Jurkat, Clone E6-1 (cell line): ENCODE measurements around the gene SPOP.
"Not testable (repeated sequence)": the region's sequence is repeated elsewhere in the genome, so short reads cannot be mapped to it uniquely, and the experiment has no call there.

Experiments
- DNase-seq: peaks from one replicate; pipeline ENCODE4 v3.0.0-alpha.2; 2011; ENCODE audit warnings: low read depth, low spot score
- H3K4me3 ChIP-seq: 2 replicates; pipeline ENCODE4 v1.5.1; 2011; ENCODE audit warnings: mild to moderate bottlenecking, low read length, control low read depth, moderate library complexity

The SPOP gene

GRCh38 chr17:49698005-49698404, 20.1 kb upstream of the SPOP start:
- DNase-seq: no peak

GRCh38 chr17:49696233-49696761, 18.4 kb upstream of the SPOP start:
- peak; percentile 48 for DNase-seq
- H3K4me3 ChIP-seq: no peak overlapping the region

More at GRCh38 chr17:49698005-49698404, 20.1 kb upstream of the SPOP start:
- H3K4me3 ChIP-seq: no peak overlapping the region

GRCh38 chr17:49695698-49696232, 17.9 kb upstream of the SPOP start:
- DNase-seq: no peak
- H3K4me3 ChIP-seq: no peak overlapping the region

- peak; percentile 48 for DNase-seq
- H3K4me3 ChIP-seq: no peak overlapping the region
These were observed 17.2 kb upstream of the SPOP start for GRCh38 chr17:49694847-49695697.

GRCh38 chr17:49692751-49693150, 14.9 kb upstream of the SPOP start:
- H3K4me3 ChIP-seq: no peak overlapping the region
- no peak for DNase-seq

GRCh38 chr17:49691677-49692191, 13.8 kb upstream of the SPOP start:
- no peak overlapping the region for H3K4me3 ChIP-seq
- DNase-seq: no peak

GRCh38 chr17:49691086-49691676, 13.3 kb upstream of the SPOP start:
- no peak overlapping the region for H3K4me3 ChIP-seq
- DNase-seq: no peak

GRCh38 chr17:49690256-49690655, 12.4 kb upstream of the SPOP start:
- no peak overlapping the region for H3K4me3 ChIP-seq
- no peak for DNase-seq

GRCh38 chr17:49688848-49689247, 11.0 kb upstream of the SPOP start:
- no peak for DNase-seq
- no peak overlapping the region for H3K4me3 ChIP-seq

GRCh38 chr17:49687878-49688491, 10.1 kb upstream of the SPOP start:
- peak overlapping the region; percentile 6; the same call in 1 of the 2 replicates for H3K4me3 ChIP-seq
- peak; percentile 58 for DNase-seq

- DNase-seq: no peak
- no peak overlapping the region for H3K4me3 ChIP-seq
These were observed 3.4 kb upstream of the SPOP start for GRCh38 chr17:49681106-49681979.

- DNase-seq: no peak
- no peak overlapping the region for H3K4me3 ChIP-seq
These were observed 2.4 kb upstream of the SPOP start for GRCh38 chr17:49680314-49680713.

- peak; percentile 91 for DNase-seq
- peak overlapping the region; percentile 77 for H3K4me3 ChIP-seq
These were observed 564 bp downstream of the SPOP start for GRCh38 chr17:49677134-49677932.

- H3K4me3 ChIP-seq: peak overlapping the region; percentile 77
- DNase-seq: peak; percentile 75
These were observed 1.5 kb downstream of the SPOP start for GRCh38 chr17:49676276-49676868.

- DNase-seq: no peak
- no peak overlapping the region for H3K4me3 ChIP-seq
These were observed 3.4 kb downstream of the SPOP start for GRCh38 chr17:49674507-49674906.

- DNase-seq: not testable (repeated sequence)
These were observed 4.2 kb downstream of the SPOP start for GRCh38 chr17:49673679-49674078.

GRCh38 chr17:49670641-49671040, 7.3 kb downstream of the SPOP start:
- H3K4me3 ChIP-seq: no peak overlapping the region
- no peak for DNase-seq

More at GRCh38 chr17:49673679-49674078, 4.2 kb downstream of the SPOP start:
- not testable (repeated sequence) for H3K4me3 ChIP-seq
